ENCODE data around the gene IQCN. TPM values are rescaled to one million over a fixed set of nuclear protein-coding genes. Genes with fewer than 3 reads are reported as not detected.

The IQCN gene
- total and polyA plus RNA-seq, 4 donors, result 0.19 to 2.4 (median 0.53) TPM

GRCh38 chr19:18257503-18258470 lies 16.5 kb downstream of the IQCN start:
- Histone ChIP-seq H3K9ac (ENCODE audit: low read depth in 1 of 2, low read length in 2 of 2) (no peak overlapping the region), H3K9me3 (ENCODE audit: control insufficient read depth in 4 of 4, low read length in 3 of 4) (no peaks in the 10 kb centered on the region), H3K4me1 (ENCODE audit: control insufficient read depth in 4 of 4, insufficient read depth in 4 of 4, low read length in 3 of 4) (no peaks in the 10 kb centered on the region), H3K27me3 (ENCODE audit: control insufficient read depth in 4 of 4, insufficient read depth in 4 of 4, low read length in 3 of 4) (no peaks in the 10 kb centered on the region), H3K36me3 (ENCODE audit: control insufficient read depth in 4 of 4, insufficient read depth in 3 of 4, low read depth in 1 of 4, low read length in 3 of 4) (no peaks in the 10 kb centered on the region), H3K27ac (ENCODE audit: low read depth in 1 of 2, low read length in 2 of 2) (no peak overlapping the region), H3K4me3 (ENCODE audit: low read depth in 1 of 3, low read length in 3 of 3) (no peak overlapping the region)
- 91% methylated on average over 55 of the region's 55 CpGs for WGBS
- TF ChIP-seq ZBTB33 (IDR thresholded peaks at IDR 0.05), result no peak
- TF ChIP-seq HNF4G (IDR thresholded peaks at IDR 0.05), result no peak
- no peak for TF ChIP-seq TAF1 (conservative IDR thresholded peaks at IDR 0.05)
- no peak for DNase-seq (ENCODE audit: low spot score)

- Histone ChIP-seq H3K4me3 (ENCODE audit: low read depth in 1 of 3, low read length in 3 of 3) (no peak overlapping the region), H3K9ac (ENCODE audit: low read depth in 1 of 2, low read length in 2 of 2) (no peak overlapping the region), H3K27me3 (ENCODE audit: control insufficient read depth in 4 of 4, insufficient read depth in 4 of 4, low read length in 3 of 4) (no peaks in the 10 kb centered on the region), H3K9me3 (ENCODE audit: control insufficient read depth in 4 of 4, low read length in 3 of 4) (no peaks in the 10 kb centered on the region), H3K36me3 (ENCODE audit: control insufficient read depth in 4 of 4, insufficient read depth in 3 of 4, low read depth in 1 of 4, low read length in 3 of 4) (no peaks in the 10 kb centered on the region), H3K27ac (ENCODE audit: low read depth in 1 of 2, low read length in 2 of 2) (no peak overlapping the region), H3K4me1 (ENCODE audit: control insufficient read depth in 4 of 4, insufficient read depth in 4 of 4, low read length in 3 of 4) (no peaks in the 10 kb centered on the region)
- no peak for DNase-seq (ENCODE audit: low spot score)
- TF ChIP-seq HNF4A (conservative IDR thresholded peaks at IDR 0.05) (no peak), YY1 (IDR thresholded peaks at IDR 0.05) (no peak), CTCF (IDR thresholded peaks at IDR 0.05; ENCODE audit: low read depth, low read length, missing input control) (no peak), SP1 (IDR thresholded peaks at IDR 0.05) (no peak), ATF3 (IDR thresholded peaks at IDR 0.05) (no peak), REST (IDR thresholded peaks at IDR 0.05) (no peak), HNF4G (IDR thresholded peaks at IDR 0.05) (no peak), ZBTB33 (IDR thresholded peaks at IDR 0.05) (no peak), EGR1 (IDR thresholded peaks at IDR 0.05; ENCODE audit: low read depth in 2 of 2) (no peak), MAX (IDR thresholded peaks at IDR 0.05) (no peak), RAD21 (IDR thresholded peaks at IDR 0.05) (no peak)
- WGBS, result 20% methylated on average over 24 of the region's 24 CpGs
Observed at GRCh38 chr19:18254546-18255503, 19.4 kb downstream of the IQCN start.
